IPS DF 6.9 (cell line): Measurements from ENCODE around the gene MAP2.
"Not testable (repeated sequence)": the region's sequence is repeated elsewhere in the genome, so short reads cannot be mapped to it uniquely, and the experiment has no call there.

Source experiments
- DNase-seq: peaks from one replicate; pipeline ENCODE4 v3.0.0-alpha.2; 2013; ENCODE audit warnings: low read depth, low spot score
- H3K27ac ChIP-seq: one replicate; pipeline ENCODE4 v1.5.1; 2013; ENCODE audit warnings: low read length, control low read depth
- H3K27me3 ChIP-seq: 2 replicates; pipeline ENCODE4 v1.6.1; 2013; ENCODE audit warnings: mild to moderate bottlenecking, low read length; ENCODE audit not compliant: control insufficient read depth, insufficient read depth
- H3K36me3 ChIP-seq: 2 replicates; pipeline ENCODE4 v1.6.1; 2013; ENCODE audit warnings: low read length; ENCODE audit not compliant: control insufficient read depth, insufficient read depth
- H3K4me1 ChIP-seq: 2 replicates; pipeline ENCODE4 v1.6.1; 2013; ENCODE audit warnings: low read length; ENCODE audit not compliant: control insufficient read depth, insufficient read depth
- H3K4me3 ChIP-seq: 2 replicates; pipeline ENCODE4 v1.5.1; 2013; ENCODE audit warnings: mild to moderate bottlenecking, low read length
- H3K9me3 ChIP-seq: 2 replicates; pipeline ENCODE4 v1.6.1; 2013; ENCODE audit warnings: low read length, inconsistent platforms; ENCODE audit not compliant: control insufficient read depth, insufficient read depth
- WGBS: extraction: QIAGEN DNeasy Blood & Tissue Kit; methylation state at CpG from one replicate; pipeline ENCODE4 v1.1.7; 2013; ENCODE audit warnings: mixed read lengths, missing lambda C conversion rate; ENCODE audit not compliant: insufficient read length, insufficient coverage; 5-methylcytosine and 5-hydroxymethylcytosine counted together

MAP2 gene

GRCh38 chr2:209582281-209582680 lies 158.4 kb downstream of the MAP2 start:
- Histone ChIP-seq H3K9me3 (no peaks in the 10 kb centered on the region), H3K27me3 (no peaks in the 10 kb centered on the region), H3K27ac (no peak overlapping the region), H3K4me1 (peaks cover 1% of the 10 kb centered on the region; the same call in 1 of the 2 replicates), H3K36me3 (no peaks in the 10 kb centered on the region), H3K4me3 (no peak overlapping the region)
- no CpG with 5 or more reads among the region's 3 CpGs for WGBS
- DNase-seq, result no peak

- Histone ChIP-seq H3K4me3 (no peak overlapping the region), H3K9me3 (no peaks in the 10 kb centered on the region), H3K27ac (no peak overlapping the region), H3K27me3 (no peaks in the 10 kb centered on the region), H3K4me1 (no peaks in the 10 kb centered on the region), H3K36me3 (no peaks in the 10 kb centered on the region)
- no peak for DNase-seq
Measured at GRCh38 chr2:209584472-209584871, 160.6 kb downstream of the MAP2 start.

- no peaks in the 10 kb centered on the region for H3K4me1 ChIP-seq
- no peak overlapping the region for H3K27ac ChIP-seq
- no peaks in the 10 kb centered on the region for H3K9me3 ChIP-seq
- H3K27me3 ChIP-seq, result no peaks in the 10 kb centered on the region
- no CpG with 5 or more reads among the region's 5 CpGs for WGBS
- no peak for DNase-seq
- no peak overlapping the region for H3K4me3 ChIP-seq
- H3K36me3 ChIP-seq, result no peaks in the 10 kb centered on the region
Measured at GRCh38 chr2:209584915-209585314, 161.1 kb downstream of the MAP2 start.

- no peak overlapping the region for H3K27ac ChIP-seq
- no peak overlapping the region for H3K4me3 ChIP-seq
- no peaks in the 10 kb centered on the region for H3K4me1 ChIP-seq
- no peaks in the 10 kb centered on the region for H3K27me3 ChIP-seq
- WGBS, result no CpG with 5 or more reads among the region's 2 CpGs
- DNase-seq, result no peak
- H3K36me3 ChIP-seq, result no peaks in the 10 kb centered on the region
- no peaks in the 10 kb centered on the region for H3K9me3 ChIP-seq
Measured at GRCh38 chr2:209591021-209591420, 167.2 kb downstream of the MAP2 start.

DNA sequence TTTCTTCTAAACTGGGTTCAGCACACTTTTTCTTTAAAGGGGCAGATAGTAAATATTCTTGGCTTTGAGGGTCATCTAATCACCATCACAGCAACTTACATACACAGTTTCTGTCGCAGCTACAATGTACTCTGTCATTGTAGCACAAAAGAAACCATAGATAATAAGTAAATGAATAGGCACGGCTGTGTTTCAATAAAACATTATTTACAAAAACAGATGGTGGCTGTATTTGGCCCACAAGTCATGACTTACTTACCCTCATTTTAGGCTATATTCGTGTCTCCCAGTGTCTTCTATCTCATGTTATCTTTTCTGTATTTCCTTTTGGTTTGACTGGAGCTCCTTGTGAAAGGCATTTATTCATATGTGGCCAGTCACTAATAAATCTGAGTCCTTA lies 168.3 kb downstream of the MAP2 start:
- Histone ChIP-seq H3K4me3 (no peak overlapping the region), H3K27me3 (no peaks in the 10 kb centered on the region), H3K36me3 (no peaks in the 10 kb centered on the region), H3K27ac (no peak overlapping the region), H3K4me1 (no peaks in the 10 kb centered on the region), H3K9me3 (no peaks in the 10 kb centered on the region)
- WGBS, result no CpG with 5 or more reads among the region's 3 CpGs
- no peak for DNase-seq

DNA sequence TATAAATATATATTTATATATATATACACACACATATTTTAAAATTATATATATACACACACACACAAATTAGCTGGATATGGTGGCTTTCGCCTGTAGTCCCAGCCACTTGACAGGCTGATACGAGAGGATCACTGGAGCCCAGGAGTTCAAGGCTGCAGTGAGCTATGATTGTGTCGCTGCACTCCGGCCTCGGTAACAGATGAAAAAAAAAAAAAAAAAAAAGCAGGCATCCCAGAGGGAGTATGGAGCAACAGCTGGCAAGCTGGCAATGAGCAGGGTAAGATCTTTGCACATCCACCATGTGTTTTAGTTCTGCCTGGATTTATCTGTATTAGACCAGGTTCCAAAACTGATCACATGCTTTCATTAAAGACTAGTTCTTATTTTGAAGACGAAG lies 170.1 kb downstream of the MAP2 start:
- Histone ChIP-seq H3K9me3 (no peaks in the 10 kb centered on the region), H3K36me3 (no peaks in the 10 kb centered on the region), H3K4me1 (no peaks in the 10 kb centered on the region), H3K27ac (no peak overlapping the region), H3K4me3 (no peak overlapping the region), H3K27me3 (no peaks in the 10 kb centered on the region)
- WGBS, result no CpG with 5 or more reads among the region's 6 CpGs
- no peak for DNase-seq

DNA sequence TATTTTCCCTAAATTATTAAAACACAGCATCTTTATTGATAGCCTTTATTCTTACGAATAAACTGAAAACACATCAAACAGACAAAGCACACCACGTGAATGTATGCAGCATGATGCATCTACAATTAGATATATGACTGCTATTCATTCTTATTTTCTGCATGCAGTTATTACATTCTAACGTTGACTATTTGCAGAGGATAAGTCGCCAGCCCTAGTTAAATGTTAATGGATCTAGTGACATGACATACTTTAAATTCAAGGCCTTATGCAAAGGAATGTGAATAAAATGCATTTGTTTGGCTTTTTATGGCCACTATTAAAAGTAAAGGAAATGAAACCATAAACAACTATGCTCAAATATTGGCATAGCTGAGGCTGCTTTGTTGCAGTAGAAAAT lies 172.4 kb downstream of the MAP2 start:
- Histone ChIP-seq H3K36me3 (no peaks in the 10 kb centered on the region), H3K27me3 (no peaks in the 10 kb centered on the region), H3K27ac (no peak overlapping the region), H3K4me1 (no peaks in the 10 kb centered on the region), H3K9me3 (no peaks in the 10 kb centered on the region), H3K4me3 (no peak overlapping the region)
- DNase-seq, result no peak
- no CpG with 5 or more reads among the region's 4 CpGs for WGBS

DNA sequence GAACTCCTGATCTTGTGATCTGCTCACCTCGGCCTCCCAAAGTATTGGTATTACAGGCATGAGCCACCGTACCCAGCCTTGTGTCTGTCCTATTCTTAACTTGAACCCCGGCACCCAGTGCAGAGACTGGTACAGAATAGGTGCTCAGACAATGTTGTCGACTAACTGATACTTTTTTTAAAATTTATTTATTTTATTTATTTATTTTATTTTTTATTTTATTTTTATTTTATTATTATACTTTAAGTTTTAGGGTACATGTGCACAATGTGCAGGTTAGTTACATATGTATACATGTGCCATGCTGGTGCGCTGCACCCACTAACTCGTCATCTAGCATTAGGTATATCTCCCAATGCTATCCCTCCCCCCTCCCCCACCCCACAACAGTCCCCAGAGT lies 174.4 kb downstream of the MAP2 start:
- not testable (repeated sequence) for DNase-seq, H3K4me3 ChIP-seq, H3K36me3 ChIP-seq, H3K27me3 ChIP-seq, H3K4me1 ChIP-seq, H3K9me3 ChIP-seq, H3K27ac ChIP-seq
- no CpG with 5 or more reads among the region's 6 CpGs for whole genome bisulfite sequencing

DNA sequence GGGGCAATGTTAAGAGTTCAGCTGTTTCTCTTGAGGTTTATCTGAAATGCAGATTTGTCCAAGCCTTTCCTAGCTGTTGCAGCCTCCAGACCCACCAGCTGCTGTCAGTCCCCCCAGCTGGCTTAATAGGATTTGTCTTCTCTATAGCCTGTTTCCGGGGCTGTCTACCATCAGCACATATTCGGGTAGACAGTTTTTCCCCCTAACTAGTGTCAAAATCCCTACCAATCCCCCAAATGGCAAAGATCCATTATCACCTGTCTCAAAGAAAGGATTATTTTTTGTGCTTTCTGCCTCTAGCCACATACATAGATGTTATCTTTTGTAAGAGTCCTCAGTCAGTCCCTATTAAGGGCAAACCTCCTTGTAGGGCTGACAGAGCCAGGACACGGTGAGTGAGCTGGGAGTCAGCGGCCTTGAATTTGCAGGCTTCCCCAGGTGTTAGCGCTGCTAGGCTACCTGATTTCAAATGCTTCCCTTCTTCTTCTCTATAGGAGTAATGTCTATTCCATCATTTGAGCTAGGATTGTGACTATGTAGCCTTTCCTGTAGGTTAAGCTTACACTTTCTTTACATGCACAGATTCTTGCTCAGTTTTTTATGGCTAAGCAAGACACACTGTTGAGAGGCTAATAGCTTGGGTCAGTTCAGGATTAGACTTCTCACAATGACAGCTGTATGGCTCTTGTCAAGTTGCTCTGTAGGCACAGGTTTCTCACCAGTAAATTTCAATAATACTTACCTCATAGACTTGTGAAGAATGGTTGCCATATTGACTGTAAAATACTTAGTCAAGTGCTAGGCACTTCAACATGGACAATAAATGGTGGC lies 176.7 kb downstream of the MAP2 start:
- no peak for DNase-seq
- no peaks in the 10 kb centered on the region for H3K9me3 ChIP-seq
- H3K27me3 ChIP-seq, result no peaks in the 10 kb centered on the region
- no CpG with 5 or more reads among the region's 5 CpGs for WGBS
- no peaks in the 10 kb centered on the region for H3K36me3 ChIP-seq
- H3K27ac ChIP-seq, result no peak overlapping the region
- H3K4me1 ChIP-seq, result no peaks in the 10 kb centered on the region
- H3K4me3 ChIP-seq, result no peak overlapping the region

DNA sequence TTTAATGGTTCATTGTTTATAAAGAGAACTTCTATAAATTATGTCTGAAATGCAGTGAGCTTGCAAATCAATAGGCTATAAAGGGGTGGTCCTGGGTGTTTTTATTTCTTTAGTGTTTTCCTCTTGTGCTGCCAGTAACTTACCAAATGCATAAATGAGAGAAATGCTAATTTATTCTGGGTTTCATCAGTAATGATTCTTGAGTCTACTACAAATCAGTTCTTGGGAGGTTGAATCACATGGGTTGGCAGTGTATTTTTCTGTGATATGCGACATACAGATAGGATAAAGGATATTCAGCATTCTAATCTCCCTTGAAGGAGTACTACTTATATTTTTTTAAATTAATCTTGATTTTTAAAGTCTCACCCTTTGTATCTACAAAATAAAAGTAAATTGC lies 177.7 kb downstream of the MAP2 start:
- no peaks in the 10 kb centered on the region for H3K9me3 ChIP-seq
- H3K27ac ChIP-seq, result no peak overlapping the region
- H3K27me3 ChIP-seq, result no peaks in the 10 kb centered on the region
- no CpG with 5 or more reads among the region's 1 CpG for WGBS
- H3K36me3 ChIP-seq, result no peaks in the 10 kb centered on the region
- H3K4me3 ChIP-seq, result no peak overlapping the region
- no peak for DNase-seq
- H3K4me1 ChIP-seq, result no peaks in the 10 kb centered on the region

DNA sequence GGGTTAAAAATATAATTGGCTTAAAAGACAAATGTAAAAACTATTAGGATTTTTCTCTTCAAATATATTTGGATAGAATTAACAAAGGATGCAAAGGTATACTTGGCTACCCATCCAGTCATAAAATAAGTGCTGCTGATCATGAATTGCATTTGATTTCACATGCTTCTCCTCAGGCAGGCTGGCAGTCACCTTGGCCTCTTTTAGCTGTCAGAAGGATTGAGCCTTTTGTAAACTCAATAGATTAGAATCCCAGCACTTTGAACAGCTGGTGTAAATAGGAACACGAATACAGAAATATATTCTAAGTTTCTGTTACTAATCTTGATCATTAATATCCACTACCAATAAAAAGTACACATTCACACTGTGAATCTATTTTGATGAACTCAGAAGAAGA lies 178.4 kb downstream of the MAP2 start:
- Histone ChIP-seq H3K9me3 (no peaks in the 10 kb centered on the region), H3K4me1 (no peaks in the 10 kb centered on the region), H3K4me3 (no peak overlapping the region), H3K27me3 (no peaks in the 10 kb centered on the region), H3K36me3 (no peaks in the 10 kb centered on the region), H3K27ac (no peak overlapping the region)
- no peak for DNase-seq
- no CpG with 5 or more reads among the region's 1 CpG for WGBS
